Urinary bladder (tissue), 4 donors: Measurements from ENCODE around the gene RGS7. TPM values are rescaled to one million over a fixed set of nuclear protein-coding genes. Genes with fewer than 3 reads are reported as not detected.
A peak's percentile ranks its signal among the peaks of the same experiment; 100 is the strongest.
"Not testable (repeated sequence)": the region's sequence is repeated elsewhere in the genome, so short reads cannot be mapped to it uniquely, and the experiment has no call there.

Source experiments
- DNase-seq: peaks from one replicate; pipeline ENCODE4 v3.0.0-alpha.2; 2015; ENCODE audit errors: extremely low spot score
- H3K27ac ChIP-seq: one replicate; pipeline ENCODE4 v1.5.1; 2013; ENCODE audit warnings: low read depth, mild to moderate bottlenecking, moderate library complexity
- H3K36me3 ChIP-seq: one replicate; pipeline ENCODE4 v1.6.1; 2013; ENCODE audit warnings: mild to moderate bottlenecking, moderate library complexity; ENCODE audit not compliant: insufficient read depth
- H3K4me1 ChIP-seq: one replicate; pipeline ENCODE4 v1.6.1; 2013; ENCODE audit warnings: mild to moderate bottlenecking, moderate library complexity; ENCODE audit not compliant: insufficient read depth
- H3K4me3 ChIP-seq: one replicate; pipeline ENCODE4 v1.5.1; 2013; ENCODE audit warnings: low read depth, low read length
- WGBS: extraction: QIAGEN DNeasy Blood & Tissue Kit; methylation state at CpG from one replicate; pipeline ENCODE4 v1.1.7; 2013; 5-methylcytosine and 5-hydroxymethylcytosine counted together
- polyA plus RNA-seq: library from polyadenylated mRNA; stranded (reverse); fragments of 200-250 nt; gene quantifications from one replicate; pipeline ENCODE4 v1.2.3, GENCODE V29; 2013
- total RNA-seq: library from RNA; depleted of rRNA; stranded (reverse); fragments of >200 nt; gene quantifications from one replicate; pipeline ENCODE4 v1.2.3, GENCODE V29; 2014
- donor health status: healthy with polysubstance abuse.
- donor health status: healthy.

The RGS7 gene
- total and polyA plus RNA-seq, 2 donors, result 0.04 to 0.42 TPM

DNA sequence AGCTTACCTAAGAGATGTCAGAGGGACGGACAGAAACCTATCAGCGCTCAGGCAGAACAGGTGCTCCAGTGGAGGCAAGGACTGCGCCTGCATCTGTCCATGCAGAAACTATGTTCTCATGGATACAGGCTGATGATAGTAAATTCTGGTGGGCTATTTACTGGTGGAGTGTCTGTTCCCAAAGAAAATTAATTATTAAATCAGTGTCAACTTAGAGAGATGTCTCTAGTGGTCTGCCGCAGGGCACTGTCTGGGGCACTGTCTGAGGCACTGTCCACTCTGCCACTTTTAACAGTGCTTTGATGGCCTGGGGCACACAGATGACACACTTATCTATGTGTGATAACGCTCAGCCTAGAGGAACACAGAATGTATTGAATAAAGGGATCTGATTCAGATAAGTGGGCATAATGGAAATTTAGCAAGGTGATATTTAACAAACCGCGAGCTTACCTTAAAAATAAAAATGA lies 148.1 kb downstream of the RGS7 start:
- H3K27ac ChIP-seq, result no peak overlapping the region
- no peak overlapping the region for H3K4me3 ChIP-seq
- H3K4me1 ChIP-seq, result no peaks in the 10 kb centered on the region
- no peaks in the 10 kb centered on the region for H3K36me3 ChIP-seq
- no peak for DNase-seq
- 84% methylated on average over 7 of the region's 7 CpGs for WGBS

DNA sequence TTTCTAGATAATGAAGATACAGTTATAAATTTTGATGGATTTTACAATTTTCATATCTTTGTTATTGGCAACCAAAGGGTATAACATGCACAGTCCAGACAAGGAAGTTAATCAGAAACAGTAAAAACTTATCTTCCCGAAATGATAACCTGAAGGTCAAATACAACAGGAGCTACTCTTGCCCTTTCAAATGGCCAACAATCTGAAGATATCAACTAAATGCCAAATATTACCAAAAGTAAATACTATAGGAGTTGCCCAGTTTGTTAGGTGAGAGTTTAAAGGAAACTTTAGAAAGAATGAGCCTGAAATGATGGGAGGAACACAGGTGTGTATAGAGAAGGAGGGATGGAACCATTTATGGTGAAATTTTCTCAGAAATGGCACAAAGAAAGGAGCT lies 153.2 kb downstream of the RGS7 start:
- no peak overlapping the region for H3K27ac ChIP-seq
- no peak for DNase-seq
- no peak overlapping the region for H3K4me3 ChIP-seq
- WGBS, result 48% methylated on average over 1 of the region's 1 CpG
- no peaks in the 10 kb centered on the region for H3K4me1 ChIP-seq
- no peaks in the 10 kb centered on the region for H3K36me3 ChIP-seq

DNA sequence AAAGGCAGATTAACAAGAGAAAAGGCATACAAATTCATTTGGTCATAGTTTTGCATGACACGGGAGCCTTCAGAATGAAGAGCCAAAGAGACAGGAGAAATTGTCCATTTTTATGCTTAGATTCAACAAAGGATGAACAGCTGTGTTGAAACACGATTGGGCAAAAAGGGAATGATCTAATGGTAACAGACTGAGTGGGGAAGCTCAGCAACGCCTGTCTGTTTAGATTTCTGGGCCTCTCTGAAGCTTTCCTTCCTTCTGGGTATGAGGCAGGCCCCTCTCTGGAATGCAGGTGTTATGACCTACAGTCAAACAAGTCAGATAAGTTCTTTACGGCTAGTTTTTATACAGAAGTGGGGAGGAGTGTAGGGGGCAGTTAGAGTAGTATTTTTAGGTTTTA lies 154.6 kb downstream of the RGS7 start:
- no peaks in the 10 kb centered on the region for H3K36me3 ChIP-seq
- H3K27ac ChIP-seq, result no peak overlapping the region
- no peak overlapping the region for H3K4me3 ChIP-seq
- no peaks in the 10 kb centered on the region for H3K4me1 ChIP-seq
- WGBS, result 7% methylated on average over 4 of the region's 4 CpGs
- DNase-seq, result peak; percentile 47

DNA sequence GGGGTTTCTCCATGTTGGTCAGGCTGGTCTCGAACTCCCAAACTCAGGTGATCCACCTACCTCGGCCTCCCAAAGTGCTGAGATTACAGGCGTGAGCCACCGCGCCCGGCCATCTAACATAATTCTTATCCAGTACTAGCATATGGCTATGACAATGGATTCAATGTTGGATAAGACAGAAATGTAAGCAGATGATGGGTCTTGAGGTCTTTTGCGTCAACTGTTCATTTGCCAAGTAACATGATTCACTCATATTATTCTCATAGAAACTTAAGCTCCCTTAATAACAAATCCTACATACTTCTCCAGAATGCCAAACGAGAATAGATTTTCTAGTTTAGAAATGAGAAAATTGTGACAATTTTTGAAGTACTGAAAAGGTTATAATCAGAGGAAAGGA lies 170.3 kb downstream of the RGS7 start:
- no peak for DNase-seq
- Histone ChIP-seq H3K4me3 (no peak overlapping the region), H3K27ac (no peak overlapping the region), H3K4me1 (no peaks in the 10 kb centered on the region), H3K36me3 (no peaks in the 10 kb centered on the region)
- WGBS, result 90% methylated on average over 8 of the region's 8 CpGs

DNA sequence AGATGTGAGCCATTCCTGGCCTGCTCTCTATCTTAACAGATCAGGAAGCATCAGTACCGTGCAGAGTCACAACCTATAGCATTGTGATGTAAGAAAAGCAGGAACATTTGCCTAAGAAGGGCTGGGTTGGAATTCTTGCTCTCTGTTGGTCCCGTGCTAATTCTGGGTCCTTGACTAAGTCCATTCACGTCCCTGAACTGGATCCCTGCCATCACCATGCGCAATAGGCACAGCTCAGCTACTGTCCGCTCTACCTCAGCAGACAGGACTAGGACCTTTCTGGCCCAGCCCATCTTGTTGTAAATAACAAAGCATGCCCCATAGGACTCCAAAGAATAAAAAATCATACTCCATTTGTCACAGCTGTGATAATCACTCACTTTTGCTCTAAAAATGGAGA lies 175.0 kb downstream of the RGS7 start:
- DNase-seq, result no peak
- no peak overlapping the region for H3K4me3 ChIP-seq
- H3K36me3 ChIP-seq, result no peaks in the 10 kb centered on the region
- no peak overlapping the region for H3K27ac ChIP-seq
- no peaks in the 10 kb centered on the region for H3K4me1 ChIP-seq
- 79% methylated on average over 5 of the region's 5 CpGs for WGBS

DNA sequence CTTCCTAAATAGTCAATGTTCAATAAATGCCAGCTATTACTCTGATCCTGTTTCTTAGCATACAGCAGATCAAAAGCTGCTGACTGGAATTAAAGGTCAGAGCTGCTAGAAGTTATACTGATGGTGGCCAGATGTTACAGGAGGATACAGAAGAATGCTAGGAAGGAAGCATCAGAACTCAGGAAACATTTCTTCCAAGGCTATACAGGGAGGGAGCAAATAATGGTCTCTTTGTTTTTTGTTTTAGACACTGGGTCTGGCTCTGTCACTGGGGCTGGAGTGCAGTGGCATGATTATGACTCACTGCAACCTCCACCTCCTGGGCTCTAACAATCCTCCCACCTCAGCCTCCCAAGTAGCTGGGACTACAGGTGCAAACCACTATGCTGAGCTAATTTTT lies 175.5 kb downstream of the RGS7 start:
- H3K4me3 ChIP-seq, result no peak overlapping the region
- no peak overlapping the region for H3K27ac ChIP-seq
- no peaks in the 10 kb centered on the region for H3K36me3 ChIP-seq
- DNase-seq, result no peak
- no peaks in the 10 kb centered on the region for H3K4me1 ChIP-seq

DNA sequence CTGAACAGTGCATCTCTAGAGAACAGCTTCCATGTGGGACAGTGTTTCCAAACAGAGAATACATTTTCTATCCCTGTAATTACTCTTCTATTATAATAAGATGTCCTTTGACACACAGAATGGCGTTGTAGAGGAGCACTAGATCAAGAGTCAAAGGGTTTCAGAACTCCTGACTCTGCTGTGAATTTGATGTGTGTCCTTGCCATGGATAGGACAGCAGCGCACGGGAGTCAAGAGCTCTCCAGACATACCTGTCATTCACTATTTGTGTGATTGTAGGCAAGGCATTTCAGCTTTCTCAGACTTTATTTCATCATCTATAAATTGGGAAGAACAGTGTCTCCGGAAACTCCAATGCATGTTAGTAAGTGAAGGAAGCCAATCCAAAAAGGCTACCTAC lies 176.4 kb downstream of the RGS7 start:
- H3K4me3 ChIP-seq, result no peak overlapping the region
- H3K27ac ChIP-seq, result no peak overlapping the region
- H3K4me1 ChIP-seq, result no peaks in the 10 kb centered on the region
- 79% methylated on average over 4 of the region's 4 CpGs for WGBS
- H3K36me3 ChIP-seq, result no peaks in the 10 kb centered on the region
- DNase-seq, result no peak

DNA sequence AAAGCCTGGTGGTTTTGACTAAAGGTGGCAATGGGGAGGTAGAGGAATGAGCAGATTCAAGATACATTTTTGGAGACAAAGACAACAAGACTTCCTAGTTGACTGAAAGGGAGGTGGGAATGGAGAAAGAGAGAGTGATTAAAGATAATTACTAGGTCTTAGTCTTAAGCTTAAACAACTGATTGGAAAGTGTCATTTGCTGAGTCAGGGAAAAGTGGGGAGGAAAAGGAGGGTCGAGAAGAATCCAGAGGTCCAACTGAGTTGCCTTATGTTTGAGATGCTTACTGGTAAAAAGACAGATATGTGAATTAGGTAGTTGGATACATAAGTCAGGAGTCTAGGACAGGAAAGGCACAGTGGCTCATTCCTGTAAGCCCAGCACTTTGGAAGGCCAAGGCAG lies 179.3 kb downstream of the RGS7 start:
- no peaks in the 10 kb centered on the region for H3K4me1 ChIP-seq
- no peaks in the 10 kb centered on the region for H3K36me3 ChIP-seq
- 71% methylated on average over 1 of the region's 1 CpG for WGBS
- DNase-seq, result no peak
- H3K4me3 ChIP-seq, result no peak overlapping the region
- no peak overlapping the region for H3K27ac ChIP-seq

DNA sequence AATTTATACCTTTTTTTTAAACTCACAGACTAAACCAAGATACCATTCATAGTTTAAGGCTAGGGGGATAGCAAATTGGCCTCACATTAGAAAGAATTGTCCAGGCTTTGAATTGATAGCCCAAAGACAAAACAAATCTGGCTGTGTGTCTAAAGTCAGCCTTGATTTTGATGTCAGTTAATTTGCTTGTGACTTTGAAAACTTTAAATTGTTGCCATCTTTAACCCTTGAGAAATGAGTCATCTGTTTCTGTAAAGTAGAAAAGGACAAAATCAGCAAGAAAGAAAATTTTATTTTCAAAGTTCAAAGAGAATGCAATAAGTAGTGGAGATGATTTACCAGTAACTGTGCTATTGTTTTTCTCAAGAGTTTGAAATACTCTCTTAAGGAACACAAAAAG lies 184.5 kb downstream of the RGS7 start:
- H3K4me3 ChIP-seq, result no peak overlapping the region
- no peaks in the 10 kb centered on the region for H3K36me3 ChIP-seq
- no peaks in the 10 kb centered on the region for H3K4me1 ChIP-seq
- DNase-seq, result no peak
- H3K27ac ChIP-seq, result no peak overlapping the region

DNA sequence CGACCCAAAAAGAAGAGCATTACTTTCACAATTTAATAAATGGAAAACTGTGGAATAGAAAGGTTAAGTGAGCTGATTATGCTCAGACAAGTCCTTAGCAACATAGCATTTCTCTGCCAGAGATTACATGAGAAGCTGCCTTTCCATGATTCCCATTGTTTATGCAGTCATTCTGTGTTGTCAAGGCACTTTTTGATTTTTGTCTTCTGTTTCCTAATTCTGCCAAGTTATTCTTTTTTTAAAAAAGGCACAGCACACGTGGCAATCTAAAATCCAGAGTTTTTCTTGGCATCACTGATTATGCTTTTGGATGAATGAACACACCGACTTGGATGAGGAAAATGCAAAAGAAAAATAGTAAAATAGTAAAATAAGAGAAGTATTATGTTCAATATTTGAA lies 185.0 kb downstream of the RGS7 start:
- 26% methylated on average over 3 of the region's 3 CpGs for WGBS
- H3K4me1 ChIP-seq, result no peaks in the 10 kb centered on the region
- no peak overlapping the region for H3K4me3 ChIP-seq
- no peak for DNase-seq
- no peak overlapping the region for H3K27ac ChIP-seq
- no peaks in the 10 kb centered on the region for H3K36me3 ChIP-seq

DNA sequence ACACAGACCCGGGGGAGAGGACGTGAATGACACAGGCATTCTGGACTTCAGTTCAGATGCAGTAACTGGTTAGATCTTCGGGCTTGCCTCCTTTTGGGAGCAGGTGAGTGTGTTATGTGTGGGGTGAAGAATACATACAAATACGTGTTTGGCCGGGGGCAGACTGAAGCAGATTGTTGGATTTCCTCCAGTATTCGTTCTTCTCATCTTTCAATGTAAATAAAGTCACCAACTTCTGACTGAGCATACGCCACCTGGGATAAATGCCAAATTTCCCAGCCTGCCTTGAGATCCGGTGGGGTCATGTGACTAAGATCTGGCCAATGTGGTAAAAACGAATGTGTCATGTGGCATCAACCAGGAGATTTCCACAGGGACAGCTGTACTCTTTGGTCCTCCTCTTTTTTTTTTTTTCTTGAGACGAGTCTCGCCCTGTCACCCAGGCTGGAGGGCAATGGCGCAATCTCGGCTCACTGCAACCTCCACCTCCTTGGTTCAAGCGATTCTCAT lies 189.8 kb downstream of the RGS7 start:
- Histone ChIP-seq H3K27ac (no peak overlapping the region), H3K4me1 (no peaks in the 10 kb centered on the region), H3K4me3 (no peak overlapping the region), H3K36me3 (no peaks in the 10 kb centered on the region)
- 74% methylated on average over 14 of the region's 14 CpGs for WGBS
- no peak for DNase-seq

DNA sequence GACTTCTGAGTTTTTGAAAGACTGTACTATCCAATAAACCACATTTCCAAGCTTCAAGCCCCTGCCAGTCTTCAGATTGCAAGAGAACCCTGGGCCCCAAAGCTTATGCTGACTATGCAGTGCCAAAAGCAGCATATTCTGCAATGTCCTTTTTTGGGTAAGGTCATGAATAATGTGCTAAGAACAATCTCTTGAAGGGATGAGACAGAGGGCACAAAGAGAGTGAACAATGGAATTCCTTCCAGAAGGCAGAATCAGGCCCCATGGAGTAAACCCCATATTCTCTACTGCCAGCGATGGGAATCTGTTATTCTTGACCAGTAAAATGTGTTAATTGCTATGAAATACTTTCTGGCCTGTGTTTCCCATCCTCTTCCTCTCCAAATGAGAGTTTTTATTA lies 190.4 kb downstream of the RGS7 start:
- H3K4me1 ChIP-seq, result no peaks in the 10 kb centered on the region
- 84% methylated on average over 1 of the region's 1 CpG for WGBS
- H3K36me3 ChIP-seq, result no peaks in the 10 kb centered on the region
- H3K4me3 ChIP-seq, result no peak overlapping the region
- no peak for DNase-seq
- H3K27ac ChIP-seq, result no peak overlapping the region

DNA sequence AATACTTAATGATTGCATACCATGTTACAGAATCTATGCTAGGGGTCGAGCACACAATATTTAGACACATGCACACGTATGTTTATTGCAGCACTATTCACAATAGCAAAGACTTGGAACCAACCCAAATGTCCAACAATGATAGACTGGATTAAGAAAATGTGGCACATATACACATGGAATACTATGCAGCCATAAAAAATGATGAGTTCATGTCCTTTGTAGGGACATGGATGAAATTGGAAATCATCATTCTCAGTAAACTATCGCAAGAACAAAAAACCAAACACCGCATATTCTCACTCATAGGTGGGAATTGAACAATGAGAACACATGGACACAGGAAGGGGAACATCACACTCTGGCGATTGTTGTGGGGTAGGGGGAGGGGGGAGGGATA lies 191.7 kb downstream of the RGS7 start:
- H3K4me1 ChIP-seq, H3K4me3 ChIP-seq, H3K27ac ChIP-seq, H3K36me3 ChIP-seq, DNase-seq: not testable (repeated sequence)
- 89% methylated on average over 3 of the region's 5 CpGs for WGBS

DNA sequence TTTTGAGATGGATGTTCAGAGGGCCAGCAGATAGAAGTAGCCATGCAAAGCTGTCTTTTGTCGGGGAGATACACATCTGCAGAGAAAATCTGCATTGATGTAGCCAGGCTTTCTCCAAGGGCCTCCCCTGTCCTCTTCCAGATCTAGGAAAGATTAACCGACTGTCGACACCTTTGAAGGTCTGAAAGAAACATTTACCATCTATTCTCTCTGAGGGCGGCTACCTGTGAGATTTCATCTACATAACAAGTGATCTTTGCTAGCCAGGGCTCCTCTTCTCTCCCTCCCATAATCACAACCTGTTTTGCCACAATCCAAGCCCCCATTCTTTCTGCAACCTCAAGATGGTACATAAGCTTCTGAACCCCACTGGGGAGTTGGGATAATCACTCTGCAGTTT lies 193.6 kb downstream of the RGS7 start:
- DNase-seq, result no peak
- Histone ChIP-seq H3K27ac (no peak overlapping the region), H3K4me3 (no peak overlapping the region), H3K36me3 (no peaks in the 10 kb centered on the region), H3K4me1 (no peaks in the 10 kb centered on the region)
- 37% methylated on average over 4 of the region's 4 CpGs for WGBS

DNA sequence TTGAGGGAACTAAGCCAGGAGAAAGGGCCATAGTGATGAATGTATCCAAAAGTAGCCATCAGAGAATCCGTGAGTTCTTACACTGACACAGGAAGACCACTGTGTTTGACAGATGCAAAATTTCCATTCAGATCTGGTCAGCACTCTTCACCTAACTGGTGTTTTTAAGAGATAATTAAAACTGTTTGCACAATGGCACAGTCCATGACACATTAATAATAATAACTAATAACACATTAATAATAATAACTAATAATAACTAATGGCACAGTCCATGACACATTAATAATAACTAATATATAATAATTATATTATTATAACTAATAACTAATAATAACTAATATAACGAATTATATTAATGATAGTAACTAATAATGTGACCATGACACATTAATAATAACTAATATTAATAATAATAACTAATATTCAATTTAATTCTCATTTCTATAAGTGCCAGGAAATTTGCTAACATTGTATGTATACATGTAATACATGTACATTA lies 195.8 kb downstream of the RGS7 start:
- H3K36me3 ChIP-seq, result no peaks in the 10 kb centered on the region
- DNase-seq, result no peak
- no peak overlapping the region for H3K27ac ChIP-seq
- H3K4me1 ChIP-seq, result no peaks in the 10 kb centered on the region
- H3K4me3 ChIP-seq, result no peak overlapping the region
- 82% methylated on average over 2 of the region's 2 CpGs for WGBS
